Bronchial epithelial cell (primary cell): ENCODE measurements around the gene OTOF. TPM values are rescaled to one million over a fixed set of nuclear protein-coding genes. Genes with fewer than 3 reads are reported as not detected.

Experiments used
- DNase-seq: peaks from one replicate; pipeline ENCODE4 v3.0.0-alpha.2; 2010; ENCODE audit warnings: low read depth
- FAIRE-seq: peaks from 2 replicates; lab custom pipeline; 2011; peaks lifted over from hg19 to GRCh38; lab: Jason Lieb, UNC
- H3K27me3 ChIP-seq: 2 replicates; pipeline ENCODE4 v1.5.1; 2011; ENCODE audit warnings: low read length; ENCODE audit not compliant: control insufficient read depth, insufficient read depth
- H3K36me3 ChIP-seq: 2 replicates; pipeline ENCODE4 v1.5.1; 2011; ENCODE audit warnings: low read length; ENCODE audit not compliant: control insufficient read depth, insufficient read depth
- H3K4me3 ChIP-seq: 2 replicates; pipeline ENCODE4 v1.5.1; 2011; ENCODE audit warnings: mild to moderate bottlenecking, low read depth, low read length, control low read depth
- total RNA-seq: library from RNA; depleted of rRNA; stranded (reverse); fragments of >200 nt; gene quantifications from 2 replicates; pipeline ENCODE4 v1.2.1, GENCODE V29; 2014
- TF ChIP-seq, protein P1 (sequence below): IDR thresholded peaks from 2 replicates; pipeline ENCODE4 v1.5.1; 2011; ENCODE audit warnings: mild to moderate bottlenecking, moderate library complexity, low read length, control low read depth, inconsistent platforms; ENCODE audit not compliant: insufficient read depth, severe bottlenecking

Gene OTOF
- total RNA-seq, 1 donor from 2014 or later = not detected

DNA sequence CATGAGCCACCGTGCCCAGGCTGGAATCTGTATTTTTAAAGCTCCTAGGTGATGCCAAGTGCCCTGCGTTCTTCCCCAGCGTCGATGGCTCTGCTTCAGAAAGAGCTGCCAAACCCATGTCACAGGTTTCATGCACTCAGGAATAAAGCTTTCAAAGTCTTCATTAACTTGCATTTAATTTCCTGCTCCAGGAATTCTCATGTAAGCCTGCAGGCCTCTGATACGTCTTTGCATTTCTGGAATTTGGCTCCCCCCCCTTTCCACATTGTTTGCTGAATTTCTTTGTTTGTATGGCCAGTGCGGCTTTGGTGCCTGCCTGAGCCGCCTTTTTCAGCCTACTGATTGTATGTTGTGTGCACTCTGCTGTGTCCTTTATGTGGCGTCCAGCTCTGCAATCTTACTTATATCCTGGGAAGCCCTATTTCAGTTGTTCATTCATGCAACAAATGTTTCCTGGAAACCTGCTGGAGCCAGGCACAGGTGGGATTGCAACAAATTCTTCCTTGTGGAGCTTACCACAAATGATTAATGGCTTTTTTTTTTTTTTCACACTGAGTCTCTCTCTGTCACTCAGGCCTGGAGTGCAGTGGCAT is 17.9 kb upstream of the OTOF start:
- no peak for FAIRE-seq
- TF ChIP-seq, protein P1, sequence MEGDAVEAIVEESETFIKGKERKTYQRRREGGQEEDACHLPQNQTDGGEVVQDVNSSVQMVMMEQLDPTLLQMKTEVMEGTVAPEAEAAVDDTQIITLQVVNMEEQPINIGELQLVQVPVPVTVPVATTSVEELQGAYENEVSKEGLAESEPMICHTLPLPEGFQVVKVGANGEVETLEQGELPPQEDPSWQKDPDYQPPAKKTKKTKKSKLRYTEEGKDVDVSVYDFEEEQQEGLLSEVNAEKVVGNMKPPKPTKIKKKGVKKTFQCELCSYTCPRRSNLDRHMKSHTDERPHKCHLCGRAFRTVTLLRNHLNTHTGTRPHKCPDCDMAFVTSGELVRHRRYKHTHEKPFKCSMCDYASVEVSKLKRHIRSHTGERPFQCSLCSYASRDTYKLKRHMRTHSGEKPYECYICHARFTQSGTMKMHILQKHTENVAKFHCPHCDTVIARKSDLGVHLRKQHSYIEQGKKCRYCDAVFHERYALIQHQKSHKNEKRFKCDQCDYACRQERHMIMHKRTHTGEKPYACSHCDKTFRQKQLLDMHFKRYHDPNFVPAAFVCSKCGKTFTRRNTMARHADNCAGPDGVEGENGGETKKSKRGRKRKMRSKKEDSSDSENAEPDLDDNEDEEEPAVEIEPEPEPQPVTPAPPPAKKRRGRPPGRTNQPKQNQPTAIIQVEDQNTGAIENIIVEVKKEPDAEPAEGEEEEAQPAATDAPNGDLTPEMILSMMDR = no peak
- peaks cover 4% of the 10 kb centered on the region for H3K27me3 ChIP-seq
- no peak for DNase-seq
- no peak overlapping the region for H3K4me3 ChIP-seq
- no peaks in the 10 kb centered on the region for H3K36me3 ChIP-seq

DNA sequence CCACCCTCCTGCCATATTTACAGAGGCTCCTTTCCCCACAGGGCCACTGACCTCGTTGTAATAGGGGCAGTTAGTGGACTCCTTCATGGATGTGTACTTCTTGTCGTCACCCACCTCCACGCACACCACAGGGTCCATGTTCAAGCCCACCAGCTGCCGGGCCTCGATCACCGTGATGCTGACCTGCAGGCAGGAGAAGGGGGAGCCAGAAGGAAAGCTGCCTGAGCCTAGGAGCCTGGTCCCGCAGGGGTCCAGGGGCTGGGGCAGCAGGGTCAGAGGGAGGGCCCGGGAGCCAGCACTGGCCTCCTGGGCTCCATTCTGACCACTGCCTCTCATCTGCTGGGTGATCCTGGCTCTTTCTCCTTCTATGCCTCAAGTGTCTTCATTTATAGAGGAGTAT is 17.0 kb upstream of the OTOF start:
- no peaks in the 10 kb centered on the region for H3K36me3 ChIP-seq
- DNase-seq (no peak), FAIRE-seq (no peak)
- H3K4me3 ChIP-seq = no peak overlapping the region
- peaks cover 4% of the 10 kb centered on the region for H3K27me3 ChIP-seq
- TF ChIP-seq, protein P1 = no peak

DNA sequence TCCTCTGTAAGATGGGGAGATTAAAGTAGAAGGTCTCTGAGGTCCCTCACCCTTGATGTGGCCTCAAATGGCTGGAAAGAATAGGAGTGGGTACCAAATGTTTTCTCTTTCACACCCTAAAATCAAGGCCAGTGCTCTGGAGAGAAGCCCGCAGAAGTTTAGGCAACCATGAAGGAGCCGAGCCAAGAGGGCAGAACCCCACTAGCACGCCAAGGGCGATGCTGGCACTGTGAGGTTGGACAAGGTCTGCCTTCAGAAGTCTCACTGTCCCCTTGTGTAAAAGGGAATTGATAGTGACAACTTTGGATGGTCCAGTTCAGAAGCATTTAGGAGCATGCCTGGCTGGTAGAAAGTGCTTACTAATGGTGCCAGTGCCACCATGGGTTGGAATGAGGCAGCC is 16.3 kb upstream of the OTOF start:
- TF ChIP-seq, protein P1 = no peak
- no peaks in the 10 kb centered on the region for H3K36me3 ChIP-seq
- no peak for DNase-seq
- no peak overlapping the region for H3K4me3 ChIP-seq
- H3K27me3 ChIP-seq = peaks cover 4% of the 10 kb centered on the region
- FAIRE-seq = no peak

DNA sequence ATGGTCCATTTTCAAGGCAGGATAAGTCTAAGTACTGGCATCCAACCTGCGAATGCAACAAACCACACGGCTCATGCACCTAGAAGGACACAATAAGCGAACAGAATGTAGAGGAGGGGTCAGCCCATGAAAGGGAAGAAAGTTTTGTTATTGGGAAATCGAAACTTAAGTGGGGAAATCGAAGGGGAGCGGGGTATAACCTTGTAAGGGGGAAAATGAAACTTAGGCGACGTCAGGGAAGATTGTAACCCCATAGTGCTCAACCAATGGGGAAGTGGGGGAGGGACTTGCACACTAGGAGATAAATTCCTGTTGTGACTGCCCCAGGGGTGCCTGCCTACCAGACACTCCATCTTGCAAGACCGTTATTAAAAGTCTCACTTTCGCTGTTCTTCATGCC is 15.6 kb upstream of the OTOF start:
- Histone ChIP-seq H3K36me3 (no peaks in the 10 kb centered on the region), H3K27me3 (peaks cover 2% of the 10 kb centered on the region), H3K4me3 (no peak overlapping the region)
- FAIRE-seq = no peak
- DNase-seq = no peak
- TF ChIP-seq, protein P1 = no peak

DNA sequence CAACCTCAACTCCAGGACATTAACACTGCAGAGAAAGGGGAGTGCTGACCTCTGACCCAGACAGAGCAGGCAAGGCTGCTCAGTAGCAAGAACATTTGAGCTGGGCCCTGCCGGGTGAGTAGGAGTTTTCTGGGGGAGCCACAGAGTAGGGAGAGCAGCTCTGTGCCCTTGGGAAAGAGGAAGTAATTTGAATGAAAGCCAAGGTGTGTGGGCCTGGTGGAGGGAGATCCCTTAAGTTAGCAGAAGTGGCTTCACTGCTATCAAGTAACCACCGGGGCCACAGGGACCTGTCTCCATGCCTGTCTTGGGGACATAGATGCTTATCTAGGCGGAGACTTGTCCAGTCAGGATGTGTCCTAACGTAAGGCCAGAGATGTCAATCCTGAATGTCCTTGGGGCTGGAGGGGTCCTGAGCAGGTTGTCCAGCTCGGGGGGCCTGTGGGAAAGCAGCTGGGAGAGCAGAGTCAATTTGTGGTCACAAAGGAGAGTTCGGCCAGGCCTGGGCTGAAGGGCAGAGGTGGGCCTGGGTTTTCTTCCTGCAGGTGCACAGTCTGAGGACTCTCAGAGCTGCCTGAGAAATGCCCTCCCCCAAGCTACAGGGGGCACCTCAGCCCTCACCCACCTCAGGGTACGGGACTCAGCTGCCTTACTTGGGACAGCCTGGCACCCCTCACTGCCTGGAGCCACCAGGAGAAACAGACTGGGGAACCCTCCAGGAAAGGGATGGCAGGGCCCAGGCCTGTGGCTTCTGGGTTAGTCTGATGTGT is 15.0 kb upstream of the OTOF start:
- no peak for FAIRE-seq

More for the DNA sequence above, 15.0 kb upstream of the OTOF start:
- Histone ChIP-seq H3K27me3 (peaks cover under 1% of the 10 kb centered on the region), H3K36me3 (no peaks in the 10 kb centered on the region), H3K4me3 (no peak overlapping the region)
- TF ChIP-seq, protein P1 = no peak
- no peak for DNase-seq
